ENCODE data around the gene DOCK2. TPM values are rescaled to one million over a fixed set of nuclear protein-coding genes. Genes with fewer than 3 reads are reported as not detected.

DOCK2 gene
- total RNA-seq, 2 experiments from 2014 or later, result 266 to 275 TPM

DNA sequence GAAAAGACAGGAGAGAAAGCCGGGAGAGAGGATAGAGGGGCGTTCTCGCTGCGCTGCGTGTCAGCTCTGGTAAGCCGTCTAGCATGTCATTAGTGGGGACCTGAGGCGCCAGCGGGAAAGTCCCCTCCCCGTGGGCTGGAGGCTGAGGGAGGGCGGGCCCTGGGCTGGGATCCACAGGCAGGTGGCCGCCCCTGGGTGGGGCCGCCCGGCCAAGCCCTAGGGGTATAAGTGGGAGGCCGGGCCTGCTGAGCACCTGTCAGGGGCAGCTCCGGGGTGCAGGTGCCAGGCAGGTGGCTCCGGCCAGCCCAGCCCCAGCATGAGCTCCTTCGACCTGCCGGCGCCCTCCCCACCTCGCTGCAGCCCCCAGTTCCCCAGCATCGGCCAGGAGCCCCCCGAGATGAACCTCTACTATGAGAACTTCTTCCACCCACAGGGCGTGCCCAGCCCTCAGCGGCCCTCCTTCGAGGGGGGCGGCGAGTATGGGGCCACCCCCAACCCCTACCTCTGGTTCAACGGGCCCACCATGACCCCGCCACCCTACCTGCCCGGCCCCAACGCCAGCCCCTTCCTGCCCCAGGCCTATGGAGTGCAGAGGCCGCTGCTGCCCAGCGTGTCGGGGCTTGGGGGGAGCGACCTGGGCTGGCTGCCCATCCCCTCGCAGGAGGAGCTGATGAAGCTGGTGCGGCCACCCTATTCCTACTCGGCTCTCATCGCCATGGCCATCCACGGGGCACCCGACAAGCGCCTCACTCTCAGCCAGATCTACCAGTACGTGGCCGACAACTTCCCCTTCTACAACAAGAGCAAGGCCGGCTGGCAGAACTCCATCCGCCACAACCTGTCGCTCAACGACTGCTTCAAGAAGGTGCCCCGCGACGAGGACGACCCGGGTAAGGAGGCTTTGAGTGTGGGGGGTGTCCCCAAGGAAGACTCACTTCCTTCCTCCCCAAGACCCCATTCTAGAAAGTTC lies 468.9 kb downstream of the DOCK2 start, which contains the start of gene FOXI1:
FOXI1 (plus strand) TSS at position 256 of the 970 bp plus-strand sequence; CDS start at position 317, 61 bp downstream.
- Mint-ChIP-seq H3K27me3 (peaks cover 10% of the 10 kb centered on the region), H3K36me3 (no peaks in the 10 kb centered on the region), H3K4me3 (no peak within 1 kb of the TSS), H3K27ac (no peak within 1 kb of the TSS), H3K9me3 (no peaks in the 10 kb centered on the region), H3K4me1 (no peaks in the 10 kb centered on the region)
- ATAC-seq (ENCODE audit: low read depth), result no peak
- POLR2A ChIA-PET, result no interaction called here
- no peak for DNase-seq

DNA sequence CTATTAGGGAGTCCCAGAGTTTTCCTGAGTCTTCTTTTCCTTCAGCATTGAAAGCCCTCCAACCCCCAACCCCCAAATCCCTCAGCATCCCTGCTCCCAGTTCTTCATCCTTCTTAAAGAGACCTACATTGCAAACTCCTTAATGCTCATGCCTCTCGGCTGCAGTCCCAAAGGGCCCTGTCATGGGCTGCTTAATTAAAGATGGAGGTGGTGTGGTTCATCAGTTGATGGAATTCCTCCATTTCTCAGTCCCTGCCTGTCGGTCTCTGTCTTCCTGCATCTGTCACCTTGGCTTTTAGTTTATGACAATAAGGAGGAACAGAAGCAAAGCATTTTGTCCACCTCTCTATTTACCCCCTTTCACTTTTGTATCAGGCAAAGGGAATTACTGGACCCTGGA lies 470.6 kb downstream of the DOCK2 start:
- no peak overlapping the region for H3K4me3 Mint-ChIP-seq
- no peaks in the 10 kb centered on the region for H3K36me3 Mint-ChIP-seq
- DNase-seq (no peak), ATAC-seq (ENCODE audit: low read depth) (no peak)
- POLR2A ChIA-PET, result no interaction called here
- peaks cover 10% of the 10 kb centered on the region for H3K27me3 Mint-ChIP-seq
- no peaks in the 10 kb centered on the region for H3K9me3 Mint-ChIP-seq
- H3K27ac Mint-ChIP-seq, result no peak overlapping the region
- no peaks in the 10 kb centered on the region for H3K4me1 Mint-ChIP-seq

DNA sequence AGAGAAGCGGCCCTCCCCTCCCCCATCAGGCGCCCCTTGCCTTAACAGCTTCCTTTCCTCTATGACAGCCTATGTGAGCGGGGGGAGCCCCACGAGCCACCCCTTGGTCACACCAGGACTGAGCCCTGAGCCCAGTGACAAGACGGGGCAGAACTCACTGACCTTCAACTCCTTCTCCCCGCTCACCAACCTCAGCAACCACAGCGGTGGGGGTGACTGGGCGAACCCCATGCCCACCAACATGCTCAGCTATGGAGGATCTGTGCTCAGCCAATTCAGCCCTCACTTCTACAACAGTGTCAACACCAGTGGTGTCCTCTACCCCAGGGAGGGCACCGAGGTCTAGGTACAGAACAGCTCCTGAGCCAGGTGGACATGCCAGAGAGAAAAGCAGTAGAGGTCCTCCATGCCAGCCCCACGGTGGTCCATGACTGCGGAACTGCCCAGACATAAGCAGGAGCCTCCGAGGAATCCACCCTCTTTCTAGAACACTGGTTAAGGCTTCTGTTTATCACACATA lies 471.3 kb downstream of the DOCK2 start:
- POLR2A ChIA-PET, result no interaction called here
- Mint-ChIP-seq H3K36me3 (no peaks in the 10 kb centered on the region), H3K4me1 (no peaks in the 10 kb centered on the region), H3K9me3 (no peaks in the 10 kb centered on the region), H3K4me3 (no peak overlapping the region), H3K27me3 (peaks cover 10% of the 10 kb centered on the region), H3K27ac (no peak overlapping the region)
- no peak for ATAC-seq (ENCODE audit: low read depth)
- DNase-seq, result no peak

DNA sequence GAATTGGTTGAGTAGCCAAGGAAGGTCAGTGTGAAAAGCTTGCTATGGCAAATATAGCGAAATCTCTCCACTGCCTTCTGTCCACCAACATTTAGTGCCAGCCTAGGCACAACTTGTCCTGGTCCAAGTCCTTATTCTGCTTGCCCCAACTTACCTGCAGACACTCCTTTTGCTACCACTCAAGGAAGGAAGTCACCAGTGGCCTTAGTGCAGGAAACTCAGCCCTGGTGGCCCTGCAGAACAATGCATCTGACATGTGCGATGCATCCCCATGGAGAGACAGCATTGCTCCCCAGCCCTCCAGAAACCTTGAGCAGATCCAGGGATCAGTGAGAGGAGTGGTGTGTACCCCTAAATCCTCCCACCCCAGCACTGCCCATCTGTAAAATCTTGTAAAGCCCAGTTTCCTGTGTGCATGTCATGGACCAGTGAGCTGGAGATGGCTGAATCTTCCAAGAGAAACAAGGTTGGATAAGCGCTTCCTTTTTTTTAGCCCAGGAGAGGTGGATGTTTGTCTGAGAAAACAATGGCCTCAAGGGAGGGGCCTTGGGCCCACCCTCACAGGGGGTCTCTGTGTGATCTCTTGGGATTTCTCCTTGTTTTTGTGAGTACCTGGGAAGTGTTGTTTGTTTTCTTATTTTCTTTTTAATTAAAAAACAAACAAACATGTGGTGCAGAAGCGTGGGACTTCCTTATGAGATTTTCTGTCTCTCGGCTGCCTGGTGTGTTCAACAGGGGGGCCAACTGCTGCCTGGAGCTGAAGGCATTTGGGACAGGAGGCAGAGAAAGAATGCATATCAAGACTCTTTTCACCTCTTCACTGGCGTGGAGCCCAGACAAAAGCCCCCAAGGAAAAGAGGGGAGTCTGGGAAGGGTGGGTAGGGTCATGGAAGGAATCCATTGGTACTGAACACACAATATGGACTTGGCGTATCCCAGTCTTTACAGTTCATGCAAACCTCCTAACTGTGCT lies 472.3 kb downstream of the DOCK2 start:
- Mint-ChIP-seq H3K4me1 (no peaks in the 10 kb centered on the region), H3K36me3 (no peaks in the 10 kb centered on the region), H3K4me3 (no peak overlapping the region), H3K9me3 (no peaks in the 10 kb centered on the region), H3K27me3 (peaks cover 8% of the 10 kb centered on the region), H3K27ac (no peak overlapping the region)
- DNase-seq, result no peak
- POLR2A ChIA-PET, result no interaction called here
- ATAC-seq (ENCODE audit: low read depth), result no peak

DNA sequence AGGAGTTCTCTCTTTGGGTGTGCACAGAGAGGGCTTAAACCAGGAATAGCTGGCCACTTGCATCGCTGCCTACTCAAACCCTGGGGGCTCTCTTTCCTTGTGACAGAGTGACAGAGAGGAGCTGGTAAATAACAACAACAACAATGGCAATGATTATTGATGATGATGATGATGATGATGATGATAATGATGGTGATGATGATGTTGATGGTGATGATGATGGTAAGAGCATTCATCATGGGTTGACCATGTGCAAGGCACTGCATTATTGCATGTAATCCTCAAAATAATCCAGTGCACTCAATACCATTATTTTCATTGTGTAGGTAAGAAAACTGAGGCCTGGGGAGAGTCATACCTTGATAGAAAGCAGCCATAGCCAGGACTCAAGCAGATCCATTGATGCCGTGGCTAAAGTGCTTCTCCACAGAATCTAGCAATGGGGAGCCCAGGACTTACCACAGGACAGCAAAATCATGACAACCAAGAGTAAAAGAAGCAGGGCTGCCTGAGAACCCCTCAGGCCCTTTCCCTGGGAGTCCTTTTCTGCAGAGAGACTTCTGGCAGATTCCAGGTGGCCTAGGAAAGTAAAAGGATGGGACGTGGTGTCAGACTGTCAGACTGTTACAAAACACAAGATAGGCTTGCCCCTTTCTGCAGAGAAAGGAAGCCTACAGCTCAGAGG lies 473.5 kb downstream of the DOCK2 start:
- no peak for ATAC-seq (ENCODE audit: low read depth)
- no peak for DNase-seq
- no peaks in the 10 kb centered on the region for H3K4me1 Mint-ChIP-seq
- H3K27me3 Mint-ChIP-seq, result peaks cover 6% of the 10 kb centered on the region
- H3K9me3 Mint-ChIP-seq, result no peaks in the 10 kb centered on the region
- no peak overlapping the region for H3K27ac Mint-ChIP-seq
- H3K36me3 Mint-ChIP-seq, result no peaks in the 10 kb centered on the region
- no peak overlapping the region for H3K4me3 Mint-ChIP-seq
- POLR2A ChIA-PET, result no interaction called here

DNA sequence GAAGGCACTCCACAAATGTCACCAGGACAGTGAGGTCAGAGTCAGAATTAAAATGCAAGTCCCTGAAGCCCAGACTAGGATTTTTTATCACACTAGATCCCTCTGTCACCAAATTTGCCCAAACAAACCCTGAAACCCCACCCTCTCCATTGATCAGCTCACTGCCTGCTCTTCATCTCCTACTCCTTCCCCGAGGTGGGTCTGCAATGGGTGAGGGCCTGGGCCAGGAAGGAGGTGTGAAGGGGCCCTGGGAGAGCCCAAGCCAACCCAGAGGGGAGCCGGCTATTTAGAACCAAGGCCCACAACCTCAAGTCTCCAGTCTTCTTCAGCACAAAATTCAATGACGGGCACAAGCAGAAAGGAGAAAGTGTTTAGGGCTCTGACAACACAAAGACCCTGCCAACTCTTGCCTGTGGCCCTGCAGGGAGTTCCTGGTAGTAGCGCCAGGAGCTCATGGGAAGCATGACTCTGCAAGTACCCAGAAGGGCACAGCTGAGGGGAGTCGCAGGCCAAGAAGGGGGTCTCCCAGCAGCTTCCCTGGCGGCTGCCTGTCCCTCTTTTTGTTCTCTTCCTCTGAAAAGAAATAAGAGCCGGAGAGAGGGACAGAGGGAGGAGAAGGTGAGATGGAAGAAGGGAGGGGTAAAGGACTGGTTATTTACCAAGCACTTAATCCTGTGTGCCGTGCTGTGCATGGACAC lies 474.2 kb downstream of the DOCK2 start:
- POLR2A ChIA-PET, result no interaction called here
- ATAC-seq (ENCODE audit: low read depth), result no peak

DNA sequence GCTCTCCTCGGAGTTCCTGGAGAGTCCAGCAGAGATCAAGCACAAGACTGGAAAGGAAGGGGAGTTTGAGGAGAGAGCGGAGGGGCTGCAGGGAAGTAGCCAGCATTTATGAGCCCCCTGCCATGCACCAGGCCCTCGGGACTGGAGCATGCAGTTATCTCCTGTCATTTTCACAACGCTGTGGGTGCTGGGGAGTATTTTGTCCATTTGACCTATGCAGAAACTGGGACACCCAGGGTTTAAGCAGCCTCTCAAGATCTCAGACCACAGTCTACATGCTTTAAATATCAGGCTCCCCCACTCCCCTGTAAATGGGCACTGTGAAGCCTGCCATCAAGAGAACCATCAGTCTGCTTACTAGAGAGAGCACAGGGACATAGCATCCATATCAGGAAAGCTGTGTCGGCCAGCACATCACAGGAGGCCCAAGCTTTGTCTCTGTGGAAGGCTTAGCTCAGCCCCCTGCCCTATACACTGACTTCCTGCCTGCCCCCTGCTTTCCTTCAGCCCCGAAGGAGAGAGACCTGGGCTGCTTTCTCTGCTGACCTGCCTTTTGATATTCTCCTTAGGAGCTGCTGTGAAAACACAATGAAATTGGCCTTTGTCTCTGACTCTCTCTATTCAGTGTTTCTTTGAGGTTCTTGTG lies 475.9 kb downstream of the DOCK2 start:
- POLR2A ChIA-PET, result no interaction called here
- Mint-ChIP-seq H3K27ac (no peak overlapping the region), H3K4me1 (no peaks in the 10 kb centered on the region), H3K9me3 (no peaks in the 10 kb centered on the region), H3K4me3 (no peak overlapping the region), H3K27me3 (peaks cover 7% of the 10 kb centered on the region), H3K36me3 (no peaks in the 10 kb centered on the region)
- DNase-seq (no peak), ATAC-seq (ENCODE audit: low read depth) (no peak)

More for the DNA sequence above, 474.2 kb downstream of the DOCK2 start:
- no peaks in the 10 kb centered on the region for H3K4me1 Mint-ChIP-seq
- no peaks in the 10 kb centered on the region for H3K36me3 Mint-ChIP-seq
- DNase-seq, result no peak
- H3K9me3 Mint-ChIP-seq, result no peaks in the 10 kb centered on the region
- peaks cover 4% of the 10 kb centered on the region for H3K27me3 Mint-ChIP-seq
- no peak overlapping the region for H3K27ac Mint-ChIP-seq
- H3K4me3 Mint-ChIP-seq, result no peak overlapping the region

DNA sequence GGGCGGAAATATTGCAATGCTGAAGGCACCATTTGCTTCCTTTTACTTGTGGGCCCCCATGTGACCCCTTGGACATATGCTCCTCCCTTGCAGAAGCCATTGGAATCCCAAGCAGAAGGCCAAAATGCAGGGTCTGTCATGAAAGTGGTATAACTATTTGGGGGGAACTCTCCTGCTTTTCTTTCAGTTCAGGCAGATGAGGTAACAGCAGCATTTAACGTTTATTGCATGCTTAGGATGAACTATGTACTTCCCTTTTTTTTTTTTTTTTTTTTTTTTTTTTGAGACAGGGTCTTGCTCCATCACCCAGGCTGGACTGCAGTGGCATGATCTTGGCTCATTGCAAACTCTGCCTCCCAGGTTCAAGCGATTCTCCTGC lies 476.4 kb downstream of the DOCK2 start:
- POLR2A ChIA-PET, result no interaction called here
- ATAC-seq (ENCODE audit: low read depth), result no peak
- Mint-ChIP-seq H3K4me1 (no peaks in the 10 kb centered on the region), H3K9me3 (no peaks in the 10 kb centered on the region), H3K27me3 (peaks cover 9% of the 10 kb centered on the region), H3K36me3 (no peaks in the 10 kb centered on the region), H3K27ac (no peak overlapping the region), H3K4me3 (no peak overlapping the region)
- no peak for DNase-seq

DNA sequence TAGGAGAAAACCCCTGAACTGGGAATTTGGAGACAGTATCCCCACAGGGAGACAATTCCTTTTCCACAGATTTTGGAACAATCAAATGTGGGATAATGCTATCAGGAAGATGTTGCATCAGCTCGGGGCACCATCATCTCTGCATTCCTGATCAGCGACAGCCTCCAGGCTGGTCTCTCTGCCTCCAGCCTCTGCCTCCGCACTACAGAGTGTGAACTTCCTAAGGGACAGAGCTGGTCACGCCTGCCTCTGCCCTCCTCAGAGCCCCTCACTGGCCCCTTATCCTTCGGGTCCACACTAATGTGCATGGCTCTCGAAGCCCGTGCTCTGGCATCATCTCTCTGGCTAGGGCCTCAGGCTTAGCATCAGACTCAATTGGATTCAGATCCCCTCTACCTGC lies 477.2 kb downstream of the DOCK2 start:
- POLR2A ChIA-PET, result no interaction called here
- Mint-ChIP-seq H3K27ac (no peak overlapping the region), H3K4me3 (no peak overlapping the region), H3K27me3 (peaks cover 10% of the 10 kb centered on the region), H3K4me1 (no peaks in the 10 kb centered on the region), H3K9me3 (no peaks in the 10 kb centered on the region), H3K36me3 (no peaks in the 10 kb centered on the region)
- DNase-seq (no peak), ATAC-seq (ENCODE audit: low read depth) (no peak)

DNA sequence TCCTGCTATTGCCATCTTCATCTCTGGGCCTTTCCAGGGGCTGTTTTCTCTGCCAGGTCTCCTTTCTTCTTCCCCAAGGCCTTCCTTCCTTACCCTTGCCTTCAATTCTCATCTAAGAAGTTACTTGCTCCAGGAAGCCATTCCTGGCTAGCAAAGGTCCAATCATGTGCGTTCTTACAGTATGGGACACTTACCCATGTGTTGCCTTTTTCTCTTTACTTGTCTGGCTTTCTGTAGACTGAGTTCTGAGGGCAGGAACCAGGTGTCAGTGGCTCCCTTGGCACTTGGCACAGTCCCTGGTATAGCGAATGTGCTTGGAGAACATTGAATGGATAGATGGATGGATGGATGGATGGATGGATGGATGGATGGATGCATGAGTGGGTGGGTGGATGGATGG lies 478.9 kb downstream of the DOCK2 start:
- no peak overlapping the region for H3K27ac Mint-ChIP-seq
- no peaks in the 10 kb centered on the region for H3K9me3 Mint-ChIP-seq
- no peaks in the 10 kb centered on the region for H3K36me3 Mint-ChIP-seq
- DNase-seq, result no peak
- H3K4me1 Mint-ChIP-seq, result no peaks in the 10 kb centered on the region
- H3K4me3 Mint-ChIP-seq, result no peak overlapping the region
- H3K27me3 Mint-ChIP-seq, result peaks cover 9% of the 10 kb centered on the region
- POLR2A ChIA-PET, result no interaction called here
- no peak for ATAC-seq (ENCODE audit: low read depth)

DNA sequence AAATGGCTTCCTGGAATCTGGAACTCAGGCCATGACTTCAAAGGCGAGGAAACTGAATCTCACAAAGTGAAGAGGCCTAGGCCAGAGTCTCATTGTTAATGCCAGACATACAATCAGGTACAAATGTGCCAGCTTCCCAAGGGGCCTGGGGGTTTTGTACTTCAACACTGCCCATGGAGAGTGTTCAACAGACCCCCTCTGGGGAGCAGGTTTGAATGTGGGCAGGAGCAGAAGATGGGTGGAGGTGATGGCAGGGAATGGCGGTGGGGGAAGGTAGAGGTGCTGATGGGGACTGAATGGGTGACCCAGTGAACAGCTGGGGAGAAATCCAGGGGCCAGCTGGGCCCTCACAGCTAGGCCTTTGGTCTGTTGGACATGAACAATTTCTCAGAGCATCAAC lies 480.7 kb downstream of the DOCK2 start:
- Mint-ChIP-seq H3K36me3 (no peaks in the 10 kb centered on the region), H3K4me1 (no peaks in the 10 kb centered on the region), H3K4me3 (no peak overlapping the region), H3K27me3 (peaks cover 11% of the 10 kb centered on the region), H3K9me3 (no peaks in the 10 kb centered on the region), H3K27ac (no peak overlapping the region)
- ATAC-seq (ENCODE audit: low read depth) (no peak), DNase-seq (no peak)
- POLR2A ChIA-PET, result no interaction called here

DNA sequence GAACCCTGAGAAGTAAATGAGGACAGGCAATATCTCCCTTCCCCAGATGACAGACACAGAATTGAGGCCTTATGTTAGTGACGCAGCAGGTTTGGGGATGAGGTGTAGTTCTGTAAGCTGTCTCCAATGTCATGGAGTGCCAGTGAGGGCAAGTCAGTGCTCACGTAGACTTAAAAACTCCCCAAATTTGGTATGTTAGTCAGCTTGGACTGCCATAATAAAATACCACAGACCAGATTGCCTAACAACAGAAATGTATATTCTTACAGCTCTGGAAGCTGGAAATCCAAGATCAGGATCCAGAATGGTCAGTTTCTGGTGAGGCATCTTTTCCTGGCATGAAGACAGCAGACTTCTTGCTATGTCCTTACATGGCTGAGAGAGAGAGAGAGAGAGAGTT lies 483.5 kb downstream of the DOCK2 start:
- H3K27me3 Mint-ChIP-seq, result peaks cover 16% of the 10 kb centered on the region

More for the DNA sequence above, 483.5 kb downstream of the DOCK2 start:
- ATAC-seq (ENCODE audit: low read depth) (no peak), DNase-seq (no peak)
- no peaks in the 10 kb centered on the region for H3K4me1 Mint-ChIP-seq
- no peaks in the 10 kb centered on the region for H3K9me3 Mint-ChIP-seq
- POLR2A ChIA-PET, result no interaction called here
- no peaks in the 10 kb centered on the region for H3K36me3 Mint-ChIP-seq
- H3K27ac Mint-ChIP-seq, result no peak overlapping the region
- H3K4me3 Mint-ChIP-seq, result no peak overlapping the region

All from activated naive CD8-positive, alpha-beta T cell treated with anti-CD3 and anti-CD28 coated beads, Interleukin-2, amount 10 ng/mL, durations not matched to agents 7 days and 5 days (primary cell).